ENCODE data around the gene GPD2. TPM values are rescaled to one million over a fixed set of nuclear protein-coding genes. Genes with fewer than 3 reads are reported as not detected.

The GPD2 gene
- total RNA-seq, 1 experiment from 2014 or later: 52.4 TPM

Other genes starting within 250 kb of the GPD2 start
- 0.67 and 1.5 TPM in 2 replicates for gene NR4A2, start 103.7 kb upstream of the GPD2 start, total RNA-seq (2014; rRNA removed; shearing (Covaris generic))